ENCODE results near the gene TSPAN3.

TSPAN3 gene

DNA sequence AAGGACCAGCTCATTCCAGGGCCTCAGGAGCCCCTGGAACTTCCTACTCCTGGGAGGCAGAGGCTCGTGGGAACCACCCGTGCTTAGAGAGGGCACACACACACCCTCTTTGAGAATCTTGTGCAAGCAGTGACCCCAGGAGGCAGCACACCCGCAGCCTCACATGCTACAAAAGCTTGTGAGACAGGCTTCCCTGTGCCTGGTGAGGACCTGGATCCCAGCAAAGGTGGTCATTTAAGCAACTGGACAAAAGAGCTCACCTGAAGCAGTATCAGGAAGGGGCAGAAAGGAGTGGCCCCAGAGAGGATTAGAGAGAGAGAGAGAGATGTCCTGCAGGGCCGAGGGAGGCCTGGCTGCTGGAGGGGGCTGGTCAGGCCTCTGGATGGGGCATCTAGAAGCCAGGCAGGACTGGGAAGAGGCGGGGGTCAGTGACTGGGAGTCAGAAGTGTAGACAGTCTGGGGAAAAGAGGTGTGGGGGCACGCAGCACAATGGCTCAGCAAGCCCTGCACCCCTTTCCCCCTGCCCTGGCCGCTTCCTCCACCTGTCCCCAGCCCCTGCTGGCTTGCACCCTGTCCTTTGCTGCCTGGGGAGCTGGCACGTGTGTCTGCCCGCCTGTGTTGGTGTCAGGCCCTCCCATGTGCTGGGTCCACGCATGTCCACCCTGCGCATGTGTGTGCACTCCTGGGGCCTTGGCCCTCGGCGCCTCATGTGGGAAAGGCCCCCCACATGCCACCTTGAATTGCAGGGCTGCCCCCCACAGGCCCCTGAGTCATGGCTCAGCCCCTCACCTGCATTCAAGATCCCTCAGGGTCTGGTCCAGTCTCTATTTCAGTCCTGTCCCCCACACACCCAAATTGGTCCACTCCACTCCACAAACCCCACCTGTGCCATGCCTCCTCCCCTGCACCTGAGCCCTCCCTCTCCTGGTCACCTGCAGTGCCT, 36.9 kb downstream of the TSPAN3 start:
- no peak for DNase-seq

DNA sequence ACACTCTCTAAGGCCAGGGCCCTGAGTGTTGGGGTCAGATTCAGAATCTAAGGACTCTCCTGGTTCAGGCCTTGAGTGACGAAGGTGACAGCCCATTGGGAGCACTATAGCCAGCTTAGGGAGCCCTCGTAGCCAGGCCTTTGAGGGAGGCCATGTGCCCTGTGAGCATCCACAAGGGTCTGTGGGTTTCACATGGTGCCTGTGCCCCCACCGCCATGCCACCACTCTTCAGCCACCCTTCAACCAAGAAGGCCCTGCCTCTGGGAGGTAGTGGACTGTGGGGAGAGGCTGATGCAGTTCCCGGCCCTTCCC, 37.5 kb downstream of the TSPAN3 start:
- no peak for DNase-seq

DNA sequence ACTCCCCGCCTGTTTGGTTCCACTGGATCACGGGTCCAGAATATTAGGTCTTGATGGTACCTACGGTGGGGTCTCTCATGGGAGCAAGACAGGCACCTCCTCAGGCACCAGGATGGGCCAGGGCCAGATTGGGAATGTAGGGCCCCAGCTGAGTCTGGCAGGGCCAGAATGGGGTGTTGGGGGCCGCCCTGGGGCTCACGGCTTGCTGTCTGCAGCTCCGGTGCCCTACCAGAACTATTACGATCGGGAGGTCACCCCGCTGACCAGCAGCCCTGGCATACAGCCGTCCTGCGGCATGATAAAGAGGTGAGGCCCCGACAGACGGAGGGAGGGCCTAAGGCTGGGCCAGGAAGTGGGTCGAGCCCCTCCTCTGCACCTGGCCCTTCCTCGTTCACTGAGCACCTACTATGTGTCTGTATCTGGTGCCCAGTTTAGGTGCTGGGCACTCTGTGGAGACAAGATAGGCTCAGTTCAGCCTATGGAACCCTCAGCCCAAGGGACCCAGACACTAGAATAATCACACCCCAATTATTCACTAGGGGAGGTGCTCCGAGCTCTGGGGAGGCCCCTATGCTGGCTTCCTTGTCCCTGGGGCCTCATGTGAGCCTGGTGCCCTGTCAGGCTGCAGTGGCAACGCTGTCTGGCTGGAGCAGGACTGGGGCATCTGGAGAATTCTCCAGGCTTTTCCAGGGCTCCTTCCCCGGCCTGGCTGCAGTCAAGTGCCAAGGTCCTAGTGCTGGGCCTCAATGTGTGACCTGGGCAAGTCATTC, 38.1 kb downstream of the TSPAN3 start:
- no peak for DNase-seq

DNA sequence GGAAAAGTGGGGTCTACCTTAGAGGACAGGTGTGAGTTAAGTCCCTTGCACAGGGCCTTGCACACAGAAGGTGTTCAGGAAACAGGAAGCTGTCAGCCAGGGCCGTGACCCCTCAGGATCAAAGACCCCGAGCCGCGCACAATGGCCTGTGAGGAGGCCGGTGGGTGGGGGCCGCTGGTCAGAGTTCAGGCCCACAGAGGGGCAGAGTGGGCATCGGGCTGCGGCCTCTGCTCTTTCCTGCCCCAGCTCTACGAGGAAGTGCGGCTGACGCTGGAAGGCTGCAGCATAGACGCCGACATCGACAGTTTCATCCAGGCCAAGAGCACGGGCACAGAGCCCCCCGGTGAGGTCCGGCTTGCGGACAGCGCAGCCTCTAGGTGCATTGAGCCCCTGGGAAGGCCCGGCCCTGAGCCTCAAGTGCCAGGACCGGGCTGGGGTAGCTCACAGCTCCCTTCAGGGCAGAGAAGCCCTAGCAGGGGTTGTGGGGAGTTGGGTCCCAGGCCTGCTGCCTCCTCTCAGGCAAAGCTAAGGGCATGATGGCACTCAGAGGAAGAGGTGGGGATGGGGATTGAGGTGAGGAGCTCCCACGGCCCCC, 38.8 kb downstream of the TSPAN3 start:
- DNase-seq = no peak

DNA sequence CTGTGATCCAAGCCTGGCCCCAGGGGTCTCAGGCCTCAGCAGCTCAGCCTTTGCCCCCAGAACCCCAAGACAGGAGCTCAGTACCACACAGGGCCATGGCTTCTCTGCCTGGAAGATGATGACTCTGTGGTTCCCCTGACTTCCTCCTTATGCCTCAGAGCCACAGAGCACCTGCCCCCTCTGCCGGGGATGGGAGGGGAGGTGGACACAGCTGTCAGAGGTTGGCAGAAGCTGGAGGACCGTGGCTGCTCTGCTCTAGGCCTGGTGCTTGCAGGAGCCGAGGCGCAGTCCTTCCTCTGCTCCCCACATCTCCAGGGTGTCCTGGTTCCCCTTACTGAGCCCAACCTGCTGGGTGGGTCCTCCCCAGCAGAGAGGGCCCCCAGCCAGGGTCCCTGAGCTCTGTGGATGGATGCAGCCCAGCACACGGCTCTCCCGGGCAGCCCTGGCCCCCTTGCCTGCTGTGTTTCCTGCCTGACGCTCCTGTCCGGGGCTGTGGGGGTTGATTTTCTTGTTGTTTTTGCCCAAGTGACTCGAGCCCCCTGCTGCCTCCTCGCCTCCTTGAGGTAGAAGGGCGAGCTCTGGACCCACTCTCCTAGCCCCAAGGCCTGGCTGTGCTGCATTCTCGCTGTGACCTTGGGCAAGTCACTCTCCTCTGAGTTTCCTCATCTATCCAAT, 39.4 kb downstream of the TSPAN3 start:
- no peak for DNase-seq

DNA sequence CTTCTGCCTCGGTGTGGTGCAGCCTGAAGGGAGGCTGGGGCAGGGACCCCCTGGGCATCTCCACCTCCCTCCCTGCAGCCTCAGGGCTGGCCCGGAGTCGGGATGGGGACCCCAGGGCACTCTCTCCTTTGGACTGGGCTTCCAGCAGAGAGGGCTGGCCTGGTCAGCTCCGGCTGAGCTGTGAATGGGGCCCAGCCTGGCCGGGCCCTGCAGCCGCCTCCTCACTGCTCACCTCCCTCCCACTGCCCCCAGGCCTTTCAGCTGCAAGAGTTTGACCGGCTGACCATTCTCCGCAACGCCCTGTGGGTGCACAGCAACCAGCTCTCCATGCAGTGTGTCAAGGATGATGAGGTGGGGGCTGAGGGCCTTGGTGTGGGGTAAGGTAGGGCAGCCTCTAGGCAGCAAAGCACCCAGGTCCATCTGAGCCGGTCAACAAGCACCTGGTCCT, 40.0 kb downstream of the TSPAN3 start:
- DNase-seq = no peak

DNA sequence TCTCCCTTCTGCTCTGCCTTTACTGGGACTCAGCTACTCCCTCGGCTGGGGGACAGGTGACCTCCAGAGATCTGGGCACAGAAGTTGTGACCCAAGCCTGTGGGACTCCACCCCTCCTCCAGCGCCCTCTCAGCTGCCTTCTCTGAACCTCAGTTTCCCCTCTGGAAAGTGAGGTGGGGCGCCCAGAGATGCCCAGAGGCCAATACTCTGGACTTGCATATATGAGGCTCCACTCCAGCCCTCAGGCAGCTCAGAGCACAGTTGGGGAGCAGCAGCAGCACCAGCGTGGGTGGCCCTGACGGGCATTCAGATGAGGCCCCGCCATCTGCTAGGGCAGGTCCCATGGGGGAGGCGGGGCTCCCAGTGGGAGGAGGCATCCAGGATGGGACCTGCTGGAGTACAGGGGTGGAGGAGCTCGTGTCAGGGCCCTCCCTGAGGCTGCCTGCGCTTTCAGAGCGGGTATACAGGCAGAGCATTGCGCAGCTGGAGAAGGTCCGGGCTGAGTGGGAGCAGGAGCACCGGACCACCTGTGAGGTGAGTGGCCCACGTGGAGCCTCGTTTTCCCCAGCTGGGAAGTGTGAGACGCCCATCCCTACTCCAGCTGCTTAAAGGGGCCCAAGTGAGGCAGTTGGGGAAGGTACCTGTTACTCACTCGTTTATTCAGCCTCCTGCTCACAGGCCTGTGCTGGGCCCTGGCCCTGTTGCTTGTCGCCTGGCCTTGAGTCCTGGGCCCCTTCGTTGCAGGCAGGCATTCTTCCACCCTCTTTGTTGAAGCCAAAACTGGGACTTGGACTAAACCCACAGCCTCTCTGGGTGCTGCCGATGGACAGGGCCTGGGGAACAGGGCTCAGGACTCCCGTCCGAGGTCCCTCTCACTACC, 40.6 kb downstream of the TSPAN3 start:
- no peak for DNase-seq

DNA sequence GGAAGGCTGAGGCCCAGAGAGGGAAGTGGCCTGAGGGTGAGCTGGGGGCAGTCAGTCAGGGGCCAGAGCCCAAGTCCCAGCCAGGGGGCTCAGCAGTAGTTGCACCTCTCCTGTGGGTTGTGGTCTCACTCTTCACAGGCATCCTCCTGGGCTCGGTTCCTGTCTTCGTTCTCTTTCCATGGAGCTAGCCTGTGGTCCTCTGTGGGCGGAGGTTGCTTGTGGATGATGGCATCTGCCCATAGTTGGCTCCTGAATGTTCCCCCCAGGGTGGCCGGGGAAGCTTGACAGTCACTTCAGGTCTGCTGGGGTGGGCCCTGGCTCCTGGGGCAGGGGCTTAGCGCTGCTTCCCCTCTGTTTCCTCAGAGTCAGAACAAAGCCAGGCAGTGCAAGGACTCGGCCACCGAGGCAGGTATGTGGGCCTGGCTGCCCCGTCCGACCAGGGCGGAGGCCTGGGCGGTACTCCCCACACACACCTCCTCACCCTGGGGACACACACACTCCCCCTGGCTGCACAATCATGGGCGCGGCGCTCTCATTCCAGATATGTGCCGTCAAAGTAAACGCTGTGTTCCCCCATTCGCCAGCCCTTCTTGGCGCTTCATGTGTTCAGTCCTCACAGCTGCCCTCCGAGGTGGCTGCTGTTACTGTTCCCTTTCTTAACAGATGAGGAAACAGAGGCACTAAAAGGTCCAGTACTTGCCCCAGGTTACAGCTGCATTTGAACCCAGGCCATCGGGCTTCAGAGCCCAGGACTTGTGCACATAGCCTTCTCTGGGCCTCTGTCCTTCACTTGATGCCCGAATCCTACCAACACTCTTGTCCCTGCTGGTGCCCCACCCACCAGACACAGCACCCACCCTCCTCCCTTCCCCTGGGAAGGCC, 41.5 kb downstream of the TSPAN3 start:
- DNase-seq = no peak

DNA sequence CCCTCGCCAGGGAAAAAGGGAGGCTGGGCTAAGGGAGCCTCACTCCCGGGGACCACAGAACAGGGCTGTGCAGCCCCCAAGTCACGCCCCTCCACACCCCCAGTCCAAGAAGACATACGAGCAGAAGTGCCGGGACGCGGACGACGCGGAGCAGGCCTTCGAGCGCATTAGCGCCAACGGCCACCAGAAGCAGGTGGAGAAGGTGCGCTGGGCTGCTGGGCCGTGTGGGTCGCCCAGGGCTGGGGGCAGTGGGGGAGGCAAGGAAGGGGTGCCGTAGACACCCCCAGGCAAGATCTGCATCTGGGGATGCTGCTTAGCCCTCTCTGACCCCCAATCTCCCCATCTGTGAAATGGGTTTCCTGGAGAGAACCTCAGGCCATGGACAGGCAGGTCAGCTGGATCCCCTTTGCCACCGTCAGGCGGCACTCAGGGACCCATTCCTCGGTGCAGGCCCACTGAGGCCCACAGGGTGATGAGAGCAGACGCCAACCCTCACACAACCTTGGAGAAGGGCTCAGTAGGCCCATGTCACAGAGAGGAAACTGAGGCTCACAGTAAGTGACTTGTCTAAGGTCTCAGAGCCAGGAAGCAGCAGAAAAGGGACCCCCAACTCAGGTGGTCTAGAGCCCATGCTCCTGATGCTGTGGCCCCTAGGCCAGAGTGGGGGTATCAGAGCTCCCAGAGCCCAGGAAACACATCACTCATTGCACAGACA, 42.3 kb downstream of the TSPAN3 start:
- DNase-seq = no peak

DNA sequence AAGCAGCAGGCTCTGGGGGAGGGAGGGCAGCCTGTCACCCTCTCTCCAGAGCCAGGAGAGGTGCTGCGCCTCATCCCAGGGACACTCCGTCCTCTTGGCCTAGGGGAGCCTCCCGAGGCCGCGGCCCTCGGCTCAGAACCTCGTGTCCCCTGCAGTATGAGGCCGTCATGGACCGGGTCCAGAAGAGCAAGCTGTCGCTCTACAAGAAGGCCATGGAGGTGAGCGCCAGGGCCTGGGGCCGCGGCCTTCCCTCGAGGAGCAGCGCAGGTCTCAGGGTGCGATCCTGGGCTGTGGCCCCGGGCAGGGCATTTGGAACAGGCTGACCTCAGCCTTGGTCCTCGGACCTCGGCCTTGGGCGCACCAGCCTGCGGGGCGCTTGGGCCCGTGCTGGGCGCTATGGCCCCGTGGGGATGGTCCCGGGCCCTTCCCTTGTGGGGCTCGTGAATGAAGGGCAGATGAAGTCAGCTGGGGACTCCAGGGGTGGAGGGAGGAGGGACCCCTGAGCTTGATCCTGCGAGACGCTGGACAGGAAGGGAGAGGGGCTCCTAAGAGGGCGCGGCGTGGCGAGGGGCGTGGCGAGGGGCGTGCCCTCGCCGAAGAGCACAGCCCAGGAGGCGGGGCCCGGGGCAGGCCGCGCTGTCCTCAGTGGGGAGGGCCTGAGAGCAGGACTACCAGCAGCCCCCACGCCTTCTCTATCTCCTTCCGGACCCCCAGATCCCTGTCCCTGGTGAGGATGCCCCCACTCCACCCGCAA, 43.0 kb downstream of the TSPAN3 start:
- DNase-seq = no peak

DNA sequence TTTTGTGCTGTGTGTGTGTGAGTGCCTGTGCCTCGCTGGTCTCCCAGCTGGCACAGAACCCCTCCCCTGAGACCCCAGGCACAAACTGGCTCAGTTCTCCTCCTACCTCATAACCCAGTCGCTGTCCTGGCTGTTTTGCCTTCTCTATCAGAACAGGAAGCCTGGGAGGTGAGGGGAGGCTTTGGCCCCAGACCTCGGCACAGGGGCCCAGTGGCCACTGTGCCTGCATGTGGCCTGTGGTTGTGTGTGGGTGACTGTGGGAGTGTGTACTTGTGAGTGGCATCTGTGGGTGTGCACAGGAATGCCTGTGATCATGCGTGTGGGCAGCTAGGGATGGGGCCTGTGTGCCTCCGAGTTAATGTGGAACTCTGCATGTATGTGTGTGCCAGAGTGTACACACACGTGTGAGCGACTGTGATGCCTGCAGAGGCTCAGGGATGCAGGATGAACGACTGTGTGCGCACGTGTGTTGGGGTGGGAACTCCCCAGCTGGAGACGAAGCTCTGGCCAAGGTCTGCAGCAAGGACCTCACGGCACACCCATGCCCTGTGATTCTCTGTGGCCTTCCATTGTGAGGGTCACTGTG, 43.7 kb downstream of the TSPAN3 start:
- DNase-seq = no peak

DNA sequence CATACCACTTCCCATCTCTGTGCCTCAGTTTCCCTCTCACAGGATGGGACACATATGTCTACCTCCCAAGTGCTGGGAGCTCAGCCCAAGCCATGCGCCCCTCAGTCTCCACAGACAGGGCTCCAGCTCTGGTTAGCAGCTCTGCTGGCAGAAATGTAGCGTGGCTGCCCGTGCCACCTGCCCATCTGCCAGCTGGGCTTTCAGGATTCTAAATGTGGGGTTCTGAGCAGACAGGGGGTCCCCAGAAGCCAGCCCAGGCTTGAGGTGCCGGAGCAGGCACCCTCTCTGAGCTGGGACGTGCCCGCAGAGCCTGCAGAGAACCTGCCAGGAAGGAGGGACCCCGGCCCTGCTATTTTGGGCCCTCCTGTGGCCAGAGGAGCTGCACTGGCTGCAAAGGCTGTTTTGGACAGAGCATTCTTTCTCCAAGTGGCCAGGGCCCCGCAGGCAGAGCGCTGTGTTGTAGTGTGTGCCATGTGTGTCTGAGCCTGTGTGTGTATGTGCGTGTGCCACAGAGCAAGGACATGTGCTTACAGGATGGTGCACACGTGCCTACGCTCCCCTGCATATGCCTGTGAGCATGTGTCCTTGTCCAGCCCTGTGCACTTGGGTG, 44.3 kb downstream of the TSPAN3 start:
- no peak for DNase-seq

DNA sequence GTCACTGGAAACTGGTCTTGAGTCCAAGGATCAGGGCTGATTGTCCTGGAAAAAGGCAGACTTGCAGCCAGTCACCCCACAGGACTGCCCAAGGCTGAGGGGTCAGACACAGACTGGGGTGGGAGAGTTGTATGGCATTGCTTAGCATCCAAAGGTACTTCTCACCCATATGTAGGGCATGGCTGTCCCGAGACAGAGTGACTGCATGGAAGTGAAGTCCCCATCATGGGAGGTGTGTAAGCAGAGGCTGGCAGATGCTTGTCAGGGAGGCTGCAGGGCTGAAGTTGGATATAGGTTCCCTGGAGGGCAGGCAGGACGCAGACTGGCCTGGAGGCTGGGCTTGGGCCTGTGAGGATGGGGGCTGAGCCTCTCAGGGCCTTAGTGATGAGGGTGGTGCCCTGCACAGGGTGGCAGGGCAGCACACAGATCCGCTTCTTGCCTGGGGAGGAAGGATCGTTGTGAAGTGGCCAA, 44.9 kb downstream of the TSPAN3 start:
- no peak for DNase-seq

DNA sequence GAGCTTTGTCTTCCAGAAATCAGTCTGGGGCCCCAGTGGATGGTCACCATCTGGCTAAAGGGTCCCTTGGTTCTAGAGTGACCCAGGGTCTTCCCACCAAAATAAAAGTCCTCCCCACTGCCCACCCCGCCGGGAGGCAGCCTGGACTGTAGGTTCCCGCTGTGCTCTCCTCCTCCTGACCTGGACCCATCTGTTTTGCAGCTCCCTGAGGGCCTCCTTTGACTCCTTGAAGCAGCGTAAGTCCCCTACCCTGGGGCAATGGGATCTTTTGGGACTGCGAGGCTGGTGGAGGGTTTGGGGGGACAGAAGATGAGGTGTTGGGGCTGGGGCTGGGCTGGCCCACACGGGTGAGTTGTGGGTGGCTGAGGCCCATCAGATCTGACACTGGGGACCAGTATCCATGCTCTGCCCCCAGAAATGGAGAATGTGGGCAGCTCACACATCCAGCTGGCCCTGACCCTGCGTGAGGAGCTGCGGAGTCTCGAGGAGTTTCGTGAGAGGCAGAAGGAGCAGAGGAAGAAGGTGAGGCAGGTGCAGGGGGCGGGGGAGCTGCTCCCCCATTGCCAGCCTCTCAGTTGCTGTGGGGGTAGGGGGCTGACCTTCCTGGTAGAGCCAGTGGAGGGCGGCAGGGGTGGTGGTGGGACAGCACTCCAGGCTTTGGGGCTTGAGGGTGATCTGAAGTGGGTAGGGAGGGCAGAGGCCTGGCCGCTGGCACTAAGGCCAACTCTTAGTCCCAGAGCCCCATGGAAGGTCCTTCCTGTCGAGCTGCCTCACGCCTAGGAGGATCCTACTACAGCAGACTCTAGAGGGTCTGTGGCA, 45.6 kb downstream of the TSPAN3 start:
- no peak for DNase-seq

DNA sequence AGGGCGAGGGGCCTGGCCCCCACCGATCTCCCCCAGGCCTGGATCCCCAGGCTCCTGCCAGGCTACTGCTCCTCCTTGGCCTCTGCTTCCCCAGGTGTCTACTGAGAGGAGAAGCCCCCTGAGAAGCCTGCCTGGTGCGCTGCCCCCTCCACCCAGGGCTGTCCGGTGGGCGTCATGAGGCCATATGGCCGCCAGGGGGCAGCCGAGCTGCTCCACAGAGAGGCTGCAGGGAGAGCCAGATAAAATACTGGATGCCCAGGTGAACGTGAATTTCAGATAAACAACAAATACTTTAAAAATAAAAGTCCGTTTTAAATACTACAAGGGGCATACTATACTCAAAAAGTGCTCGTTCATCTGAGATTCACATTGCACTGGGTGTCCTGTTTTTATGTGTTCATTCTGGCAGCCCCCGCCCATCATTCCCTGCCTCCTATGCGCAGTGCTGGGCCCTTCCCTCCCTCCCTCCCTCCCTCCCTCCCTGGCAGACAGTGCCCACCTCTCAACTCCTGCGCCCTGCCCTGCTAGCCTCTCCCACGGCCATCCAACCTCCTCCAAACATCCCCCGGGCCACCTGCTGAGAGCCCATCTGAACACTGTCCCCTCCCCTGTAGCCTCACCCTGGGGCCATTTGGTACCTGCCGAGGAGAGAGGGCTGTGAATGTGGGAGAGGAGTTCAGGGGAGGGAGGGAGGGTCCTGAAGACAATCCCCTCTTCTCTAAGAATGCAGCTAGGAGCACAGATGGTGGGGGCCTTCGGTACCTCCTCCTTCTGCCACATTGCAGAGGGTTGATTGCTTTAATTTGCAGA, 46.4 kb downstream of the TSPAN3 start:
- DNase-seq = peak; percentile 67

DNA sequence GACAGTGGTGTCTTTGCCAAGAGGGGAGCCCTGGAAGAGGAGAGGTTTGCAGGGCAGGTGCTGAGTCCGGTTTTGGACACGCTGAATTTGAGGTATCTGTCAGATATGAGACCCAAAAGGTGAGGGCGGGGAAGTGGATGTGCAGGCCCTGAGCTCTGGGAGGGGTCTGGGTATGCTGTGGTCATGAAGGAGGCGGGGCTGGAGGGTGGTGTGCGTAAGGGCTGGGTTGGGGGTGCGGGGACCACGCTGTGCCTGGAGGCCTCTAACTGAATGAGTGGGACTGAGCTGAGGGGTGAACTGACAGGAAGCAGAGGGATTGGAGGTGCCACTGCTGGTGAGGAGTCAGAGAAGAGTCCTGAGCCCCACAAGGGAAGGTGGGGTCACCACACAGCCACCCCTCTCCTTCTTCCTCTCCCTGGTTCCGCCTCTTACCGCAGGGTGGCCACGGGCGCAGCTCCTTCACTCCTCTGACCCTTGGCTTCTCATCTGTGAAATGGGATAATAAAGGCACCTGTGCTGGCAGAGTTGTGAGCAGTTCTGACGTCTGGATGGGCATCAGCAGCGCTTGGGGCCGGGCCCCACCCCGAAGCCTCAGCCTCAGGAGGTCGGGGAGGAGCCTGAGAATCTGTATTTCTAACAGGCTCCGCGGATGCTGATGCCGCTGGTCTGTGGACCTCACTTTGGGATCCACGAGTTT, 47.2 kb downstream of the TSPAN3 start:
- no peak for DNase-seq
